Endodermal cell (in vitro differentiated cells): ENCODE measurements around the gene C2CD3. TPM values are rescaled to one million over a fixed set of nuclear protein-coding genes. Genes with fewer than 3 reads are reported as not detected.

Experiments
- DNase-seq: peaks from one replicate; pipeline ENCODE4 v3.0.0-alpha.2; 2017
- H3K27ac ChIP-seq: 2 replicates; pipeline ENCODE4 v1.5.1; 2013; ENCODE audit warnings: mild to moderate bottlenecking, low read depth, low read length, moderate library complexity
- H3K27me3 ChIP-seq: 2 replicates; pipeline ENCODE4 v1.6.1; 2013; ENCODE audit warnings: mild to moderate bottlenecking, low read length, moderate library complexity; ENCODE audit not compliant: insufficient read depth, control insufficient read depth, poor library complexity, severe bottlenecking
- H3K36me3 ChIP-seq: 2 replicates; pipeline ENCODE4 v1.7.0; 2013; ENCODE audit warnings: mild to moderate bottlenecking, low read length, moderate library complexity; ENCODE audit not compliant: control insufficient read depth, insufficient read depth
- H3K4me1 ChIP-seq: one replicate; pipeline ENCODE4 v1.7.0; 2013; ENCODE audit warnings: low read length; ENCODE audit not compliant: control insufficient read depth, insufficient read depth
- H3K4me3 ChIP-seq: 2 replicates; pipeline ENCODE4 v1.5.1; 2013; ENCODE audit warnings: mild to moderate bottlenecking, low read length, moderate library complexity
- H3K9ac ChIP-seq: 2 replicates; pipeline ENCODE4 v1.6.1; 2013; ENCODE audit warnings: mild to moderate bottlenecking, low read length, moderate library complexity; ENCODE audit not compliant: poor library complexity, severe bottlenecking; ENCODE audit errors: extremely low read depth
- H3K9me3 ChIP-seq: 2 replicates; pipeline ENCODE4 v1.6.1; 2013; ENCODE audit warnings: mild to moderate bottlenecking, low read length, moderate library complexity; ENCODE audit not compliant: control insufficient read depth
- H3K27ac Mint-ChIP-seq: 2 replicates; pipeline ENCODE4 v1.8.0; 2020; ENCODE audit warnings: mixed read lengths
- H3K27me3 Mint-ChIP-seq: 2 replicates; pipeline ENCODE4 v1.8.0; 2021; ENCODE audit warnings: mild to moderate bottlenecking, mixed read lengths; ENCODE audit not compliant: insufficient read depth
- H3K36me3 Mint-ChIP-seq: 2 replicates; pipeline ENCODE4 v1.8.0; 2020; ENCODE audit warnings: low read depth, mixed read lengths
- H3K4me1 Mint-ChIP-seq: 2 replicates; pipeline ENCODE4 v1.8.0; 2020; ENCODE audit warnings: mixed read lengths
- H3K4me3 Mint-ChIP-seq: 2 replicates; pipeline ENCODE4 v1.8.0; 2020; ENCODE audit warnings: mild to moderate bottlenecking, moderate library complexity, mixed read lengths
- H3K9me3 Mint-ChIP-seq: 2 replicates; pipeline ENCODE4 v1.8.0; 2020; ENCODE audit warnings: mild to moderate bottlenecking, mixed read lengths
- WGBS, 2 experiments: methylation state at CpG; one replicate each; pipeline versions ENCODE4 v1.1.5 to v1.1.7; 2013; ENCODE audit warnings: missing lambda C conversion rate in 2 of 2, mixed read lengths in 1 of 2; ENCODE audit not compliant: insufficient coverage in 1 of 2, insufficient read length in 1 of 2; 5-methylcytosine and 5-hydroxymethylcytosine counted together
- total RNA-seq, 2 donors: library from RNA; stranded (reverse); fragmentation: NEBNext Ultra II Directional in 1 of 2; extraction: Animal tissue kit (Norgen Biotek cat#: 25700) in 1 of 2; gene quantifications; 2 replicates in 1 of 2; 3 replicates in 1 of 2; pipeline ENCODE4 v1.2.1, GENCODE V29; 2021
- TF ChIP-seq, protein P1 (sequence below): fragments of 200-600 bp; sonication (generic); conservative IDR thresholded peaks from 2 replicates; pipeline ENCODE4 v1.5.0; 2021; ENCODE audit warnings: antibody characterized with exemption, mild to moderate bottlenecking

C2CD3 gene
- total RNA-seq, 2 donors from 2014 or later: 31.0 to 34.2 TPM

DNA sequence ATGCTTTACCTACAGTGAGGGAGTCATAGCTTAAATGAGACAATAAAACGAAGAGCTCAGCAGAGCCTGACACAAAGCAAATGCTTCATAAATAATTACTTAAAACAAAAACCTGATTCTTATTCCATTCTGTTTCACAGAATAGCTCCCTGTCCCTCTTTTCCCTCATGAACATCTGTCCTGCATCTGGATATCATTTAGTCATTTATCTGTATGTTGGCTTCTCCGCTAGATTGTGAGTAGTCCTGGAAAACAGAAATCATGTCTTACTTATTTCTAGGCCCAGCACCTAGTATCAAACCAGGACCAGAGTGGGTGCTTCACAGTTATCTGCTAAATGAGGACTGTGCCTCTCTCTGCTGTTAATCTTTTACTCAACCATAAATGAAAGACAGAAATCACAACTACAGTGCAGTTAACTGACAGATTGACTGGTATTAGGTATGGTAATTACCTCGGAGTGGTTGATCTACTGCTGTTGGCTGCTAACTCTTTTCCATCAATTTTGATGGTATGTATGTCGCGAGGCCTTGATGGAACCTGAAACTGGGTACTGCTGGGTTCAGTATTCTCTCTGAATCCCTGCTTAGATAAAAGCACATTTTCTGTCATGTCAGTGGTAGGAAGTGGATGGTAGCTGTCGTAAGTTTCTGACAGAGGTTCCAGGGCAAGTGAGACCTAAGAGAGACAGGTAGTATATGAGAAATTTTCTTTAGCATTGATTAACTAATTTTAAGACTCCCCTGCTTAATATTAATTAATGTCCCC lies 31.5 kb downstream of the C2CD3 start:
- Mint-ChIP-seq H3K4me1 (peaks cover 7% of the 10 kb centered on the region), H3K4me3 (no peak overlapping the region), H3K9me3 (no peaks in the 10 kb centered on the region), H3K27me3 (no peaks in the 10 kb centered on the region), H3K27ac (no peak overlapping the region), H3K36me3 (peaks cover 30% of the 10 kb centered on the region)
- DNase-seq: peak; percentile 46
- H3K4me3 ChIP-seq: no peak overlapping the region
- TF ChIP-seq, protein P1, sequence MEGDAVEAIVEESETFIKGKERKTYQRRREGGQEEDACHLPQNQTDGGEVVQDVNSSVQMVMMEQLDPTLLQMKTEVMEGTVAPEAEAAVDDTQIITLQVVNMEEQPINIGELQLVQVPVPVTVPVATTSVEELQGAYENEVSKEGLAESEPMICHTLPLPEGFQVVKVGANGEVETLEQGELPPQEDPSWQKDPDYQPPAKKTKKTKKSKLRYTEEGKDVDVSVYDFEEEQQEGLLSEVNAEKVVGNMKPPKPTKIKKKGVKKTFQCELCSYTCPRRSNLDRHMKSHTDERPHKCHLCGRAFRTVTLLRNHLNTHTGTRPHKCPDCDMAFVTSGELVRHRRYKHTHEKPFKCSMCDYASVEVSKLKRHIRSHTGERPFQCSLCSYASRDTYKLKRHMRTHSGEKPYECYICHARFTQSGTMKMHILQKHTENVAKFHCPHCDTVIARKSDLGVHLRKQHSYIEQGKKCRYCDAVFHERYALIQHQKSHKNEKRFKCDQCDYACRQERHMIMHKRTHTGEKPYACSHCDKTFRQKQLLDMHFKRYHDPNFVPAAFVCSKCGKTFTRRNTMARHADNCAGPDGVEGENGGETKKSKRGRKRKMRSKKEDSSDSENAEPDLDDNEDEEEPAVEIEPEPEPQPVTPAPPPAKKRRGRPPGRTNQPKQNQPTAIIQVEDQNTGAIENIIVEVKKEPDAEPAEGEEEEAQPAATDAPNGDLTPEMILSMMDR: no peak
- no peaks in the 10 kb centered on the region for H3K27me3 ChIP-seq
- 94% methylated on average over 6 of the region's 6 CpGs; no CpG with 5 or more reads in 1 of the 2 experiments for WGBS, 2 experiments
- no peak overlapping the region for H3K9ac ChIP-seq
- H3K27ac ChIP-seq: peak overlapping the region; percentile 26
- H3K36me3 ChIP-seq: peaks cover 35% of the 10 kb centered on the region
- peaks cover 8% of the 10 kb centered on the region for H3K4me1 ChIP-seq
- no peaks in the 10 kb centered on the region for H3K9me3 ChIP-seq

DNA sequence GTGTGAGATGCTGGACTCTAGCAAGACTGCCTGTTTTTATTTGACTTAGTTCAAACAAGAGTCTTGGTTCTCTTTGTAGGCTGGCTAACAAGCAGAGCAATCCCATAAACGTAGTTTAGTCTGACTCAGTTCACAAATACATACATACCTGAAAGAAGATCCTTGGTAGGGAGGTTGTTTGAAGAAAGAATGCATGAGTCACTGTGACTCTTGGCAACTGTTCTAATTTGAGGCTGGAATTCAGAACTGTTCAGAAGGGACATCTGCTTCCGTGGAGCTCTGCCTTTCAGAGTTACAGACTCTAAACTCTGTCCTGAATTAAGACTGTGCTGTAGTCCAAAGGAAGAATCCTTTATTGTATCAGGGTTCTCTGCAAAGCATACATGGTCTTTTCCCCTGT lies 32.2 kb downstream of the C2CD3 start:
- Mint-ChIP-seq H3K4me3 (no peak overlapping the region), H3K9me3 (no peaks in the 10 kb centered on the region), H3K27me3 (no peaks in the 10 kb centered on the region), H3K27ac (peak overlapping the region; percentile 12), H3K4me1 (peaks cover 7% of the 10 kb centered on the region), H3K36me3 (peaks cover 34% of the 10 kb centered on the region)
- H3K36me3 ChIP-seq: peaks cover 35% of the 10 kb centered on the region
- no peak for DNase-seq
- peaks cover 8% of the 10 kb centered on the region for H3K4me1 ChIP-seq
- WGBS, 2 experiments: 71 to 79% methylated on average over 1 of the region's 2 CpGs
- H3K27ac ChIP-seq: peak overlapping the region; percentile 26
- no peaks in the 10 kb centered on the region for H3K9me3 ChIP-seq
- no peak overlapping the region for H3K4me3 ChIP-seq
- TF ChIP-seq, protein P1: no peak
- H3K27me3 ChIP-seq: no peaks in the 10 kb centered on the region
- H3K9ac ChIP-seq: no peak overlapping the region

DNA sequence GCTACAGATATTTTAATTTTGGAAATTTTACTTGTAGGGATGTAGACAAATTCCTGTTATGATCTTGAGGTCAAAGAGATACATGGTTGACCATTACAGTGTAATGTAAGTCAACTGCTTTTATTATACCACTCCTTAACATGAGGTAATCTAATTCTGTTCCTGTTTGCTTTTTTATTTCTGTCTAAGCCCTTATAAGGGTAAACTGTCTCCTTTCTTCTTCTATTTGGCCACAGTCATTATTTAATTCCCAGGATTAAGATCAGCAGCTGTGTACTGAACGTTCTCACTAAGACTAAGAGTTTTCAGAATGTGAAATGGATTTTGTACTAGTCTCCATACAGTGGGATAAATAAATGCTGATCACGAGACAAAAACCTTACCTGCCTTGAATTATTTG lies 32.8 kb downstream of the C2CD3 start:
- no peak overlapping the region for H3K9ac ChIP-seq
- peaks cover 37% of the 10 kb centered on the region for H3K36me3 ChIP-seq
- no peak for DNase-seq
- peak overlapping the region; percentile 12 for H3K27ac Mint-ChIP-seq
- H3K27ac ChIP-seq: peak overlapping the region; percentile 26
- WGBS, 2 experiments: 82 to 100% methylated on average over 1 to 2 of the region's 2 CpGs
- no peak overlapping the region for H3K4me3 Mint-ChIP-seq
- peaks cover 7% of the 10 kb centered on the region for H3K4me1 Mint-ChIP-seq
- H3K9me3 ChIP-seq: no peaks in the 10 kb centered on the region
- H3K4me1 ChIP-seq: peaks cover 8% of the 10 kb centered on the region
- no peaks in the 10 kb centered on the region for H3K27me3 Mint-ChIP-seq
- no peaks in the 10 kb centered on the region for H3K9me3 Mint-ChIP-seq
- no peaks in the 10 kb centered on the region for H3K27me3 ChIP-seq
- H3K36me3 Mint-ChIP-seq: peaks cover 38% of the 10 kb centered on the region
- TF ChIP-seq, protein P1: no peak
- H3K4me3 ChIP-seq: no peak overlapping the region
